Vagina (tissue), 2 donors: ENCODE measurements around the gene SUCLA2. TPM values are rescaled to one million over a fixed set of nuclear protein-coding genes. Genes with fewer than 3 reads are reported as not detected.

Experiments
- DNase-seq, 2 donors: peaks; one replicate each; pipeline ENCODE4 v3.0.0-alpha.2; 2017; ENCODE audit errors: extremely low spot score in 2 of 2
- H3K27ac ChIP-seq: fragments of 200-600 bp; sonication (generic); one replicate; pipeline ENCODE4 v1.5.1; 2019
- H3K27me3 ChIP-seq: fragments of 200-600 bp; sonication (generic); one replicate; pipeline ENCODE4 v1.5.1; 2019
- H3K36me3 ChIP-seq, 2 donors: fragments of 200-600 bp; sonication (generic); one replicate each; pipeline ENCODE4 v1.5.1; 2017 to 2019
- H3K4me1 ChIP-seq: fragments of 200-600 bp; sonication (generic); one replicate; pipeline ENCODE4 v1.5.1; 2019
- H3K4me3 ChIP-seq, 2 donors: fragments of 200-600 bp; sonication (generic); 1 replicate in 1 of 2; 2 replicates in 1 of 2; pipeline ENCODE4 v1.5.1; 2016 to 2019
- H3K9me3 ChIP-seq: fragments of 200-600 bp; sonication (generic); one replicate; pipeline ENCODE4 v1.5.1; 2019
- CTCF ChIP-seq, 3 experiments: fragments of 450-650 bp in 2 of 3; fragments of 200-600 bp in 1 of 3; sonication (generic) in 1 of 3; IDR thresholded peaks; one replicate each; pipeline ENCODE4 v1.5.1; 2017 to 2019; ENCODE audit warnings: antibody characterized with exemption in 3 of 3, mild to moderate bottlenecking in 2 of 3, moderate library complexity in 2 of 3
- POLR2A ChIP-seq, 2 donors: fragments of 450-650 bp; IDR thresholded peaks; one replicate each; pipeline ENCODE4 v1.6.1; 2017; ENCODE audit warnings: antibody characterized with exemption in 2 of 2, mild to moderate bottlenecking in 2 of 2, moderate library complexity in 2 of 2
- POLR2AphosphoS5 ChIP-seq, 2 donors: sonication (generic); formaldehyde crosslinking; IDR thresholded peaks; one replicate each; pipeline ENCODE4 v1.9.0; 2017; ENCODE audit warnings: antibody characterized with exemption in 2 of 2, mild to moderate bottlenecking in 2 of 2, low read depth in 1 of 2; ENCODE audit not compliant: insufficient read depth in 1 of 2
- intact Hi-C: fragments of 100-400 bp; cut with DNase I; formaldehyde crosslinking; loops from one replicate; pipeline ENCODE4 v1.15.1; 2023
- total RNA-seq: library from RNA; depleted of rRNA; stranded (reverse); fragments of >200 nt; gene quantifications from one replicate; pipeline ENCODE4 v1.2.3, GENCODE V29; 2016

The SUCLA2 gene
- total RNA-seq, 1 donor from 2014 or later: 51.1 TPM

- intact Hi-C loops: no loop called here
- DNase-seq: no peak
- no peak for TF ChIP-seq CTCF (IDR thresholded peaks at IDR 0.05)
- no peak for TF ChIP-seq POLR2AphosphoS5 (IDR thresholded peaks at IDR 0.05; ENCODE audit: insufficient read depth in 1 of 2, low read depth in 1 of 2)
- TF ChIP-seq POLR2A (IDR thresholded peaks at IDR 0.05): no peak
- Histone ChIP-seq H3K4me1 (no peaks in the 10 kb centered on the region), H3K9me3 (no peaks in the 10 kb centered on the region), H3K4me3 (no peak overlapping the region), H3K27me3 (no peaks in the 10 kb centered on the region), H3K36me3 (peaks cover 0 to 19% of the 10 kb centered on the region in 2 donors), H3K27ac (no peak overlapping the region)
Observed at GRCh38 chr13:47983070-47983469, 18.0 kb downstream of the SUCLA2 start.

- H3K27ac ChIP-seq: no peak overlapping the region
- no peaks in the 10 kb centered on the region for H3K4me1 ChIP-seq
- H3K27me3 ChIP-seq: no peaks in the 10 kb centered on the region
- H3K4me3 ChIP-seq: no peak overlapping the region
- no peak for DNase-seq
- H3K9me3 ChIP-seq: no peaks in the 10 kb centered on the region
- TF ChIP-seq CTCF (IDR thresholded peaks at IDR 0.05): no peak
- TF ChIP-seq POLR2AphosphoS5 (IDR thresholded peaks at IDR 0.05; ENCODE audit: insufficient read depth in 1 of 2, low read depth in 1 of 2): no peak
- no peak for TF ChIP-seq POLR2A (IDR thresholded peaks at IDR 0.05)
- intact Hi-C loops: no loop called here
- H3K36me3 ChIP-seq: peaks cover 0 to 11% of the 10 kb centered on the region in 2 donors
Observed at GRCh38 chr13:47976325-47976724, 24.7 kb downstream of the SUCLA2 start.

GRCh38 chr13:47964863-47965262, 36.2 kb downstream of the SUCLA2 start:
- Histone ChIP-seq H3K4me3 (no peak overlapping the region), H3K4me1 (no peaks in the 10 kb centered on the region), H3K36me3 (peaks cover 0 to 32% of the 10 kb centered on the region in 2 donors), H3K9me3 (no peaks in the 10 kb centered on the region), H3K27ac (no peak overlapping the region), H3K27me3 (no peaks in the 10 kb centered on the region)
- intact Hi-C loops: no loop called here
- TF ChIP-seq CTCF (IDR thresholded peaks at IDR 0.05): no peak
- no peak for TF ChIP-seq POLR2AphosphoS5 (IDR thresholded peaks at IDR 0.05; ENCODE audit: insufficient read depth in 1 of 2, low read depth in 1 of 2)
- TF ChIP-seq POLR2A (IDR thresholded peaks at IDR 0.05): no peak
- DNase-seq: no peak

GRCh38 chr13:47962237-47962636, 38.8 kb downstream of the SUCLA2 start:
- no peaks in the 10 kb centered on the region for H3K4me1 ChIP-seq
- H3K27me3 ChIP-seq: no peaks in the 10 kb centered on the region
- peaks cover 0 to 40% of the 10 kb centered on the region in 2 donors for H3K36me3 ChIP-seq
- TF ChIP-seq CTCF (IDR thresholded peaks at IDR 0.05) (no peak), POLR2AphosphoS5 (IDR thresholded peaks at IDR 0.05; ENCODE audit: insufficient read depth in 1 of 2, low read depth in 1 of 2) (no peak), POLR2A (IDR thresholded peaks at IDR 0.05) (no peak)
- intact Hi-C loops: no loop called here
- no peaks in the 10 kb centered on the region for H3K9me3 ChIP-seq
- H3K27ac ChIP-seq: no peak overlapping the region
- DNase-seq: no peak
- H3K4me3 ChIP-seq: no peak overlapping the region

GRCh38 chr13:47959468-47960247, 41.4 kb downstream of the SUCLA2 start:
- H3K4me3 ChIP-seq: no peak overlapping the region
- no peak for DNase-seq
- no peaks in the 10 kb centered on the region for H3K9me3 ChIP-seq
- no peaks in the 10 kb centered on the region for H3K27me3 ChIP-seq
- H3K27ac ChIP-seq: no peak overlapping the region
- TF ChIP-seq POLR2A (IDR thresholded peaks at IDR 0.05) (no peak), CTCF (IDR thresholded peaks at IDR 0.05) (no peak), POLR2AphosphoS5 (IDR thresholded peaks at IDR 0.05; ENCODE audit: insufficient read depth in 1 of 2, low read depth in 1 of 2) (no peak)
- H3K36me3 ChIP-seq: peaks cover 0 to 36% of the 10 kb centered on the region in 2 donors
- H3K4me1 ChIP-seq: no peaks in the 10 kb centered on the region
- intact Hi-C loops: no loop called here
